Measurements from ENCODE around the gene TACR2. TPM values are rescaled to one million over a fixed set of nuclear protein-coding genes. Genes with fewer than 3 reads are reported as not detected.

The TACR2 gene
- total RNA-seq, 2 donors from 2014 or later: not detected

DNA sequence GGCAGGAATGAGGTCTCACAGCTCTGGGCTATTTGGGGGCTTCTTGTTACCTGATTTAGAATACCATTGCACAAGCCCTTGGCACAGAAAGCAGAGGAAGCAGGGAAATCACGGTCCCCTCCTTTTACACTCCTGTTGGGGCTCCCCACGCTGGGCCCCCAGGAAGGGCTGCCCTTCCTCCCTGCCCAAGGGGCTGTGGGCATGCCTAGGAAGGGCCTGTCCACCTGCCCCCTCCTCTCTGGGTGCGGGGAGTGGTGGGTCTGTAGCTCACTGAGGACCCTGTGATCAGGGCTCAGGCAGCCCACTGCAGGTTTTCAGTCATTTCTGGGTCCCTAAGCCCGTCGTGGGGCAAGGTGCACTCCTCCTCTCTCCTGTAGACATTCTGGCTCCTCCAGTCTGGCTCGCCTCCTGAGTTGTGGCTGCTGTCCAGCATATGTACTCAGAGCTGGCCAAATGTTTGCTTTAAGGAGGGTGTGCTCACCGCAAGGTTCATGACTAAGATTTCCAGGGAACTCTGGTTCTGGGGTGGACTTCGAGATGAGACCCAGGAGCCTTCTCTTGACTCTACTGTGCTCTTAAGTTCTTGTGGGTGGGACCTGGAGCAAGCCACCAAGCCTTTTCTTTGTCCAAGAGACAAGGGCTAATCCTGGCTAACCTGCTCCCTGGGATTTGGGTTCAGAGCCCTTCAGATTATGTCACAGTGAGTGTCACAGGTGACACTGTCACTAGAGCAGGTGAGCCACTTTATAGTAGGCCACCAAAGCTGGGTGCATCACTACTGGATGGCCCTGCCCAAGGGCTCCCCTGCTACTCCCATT, 56.0 kb downstream of the TACR2 start:
- no peak overlapping the region for H3K4me3 Mint-ChIP-seq
- ATAC-seq (peak in 1 of 2 donors; percentile 38), DNase-seq (ENCODE audit: low spot score) (no peak)
- H3K27ac Mint-ChIP-seq: no peak overlapping the region
- H3K27me3 Mint-ChIP-seq: no peaks in the 10 kb centered on the region
- no peaks in the 10 kb centered on the region for H3K9me3 Mint-ChIP-seq
- H3K4me1 Mint-ChIP-seq (ENCODE audit: low read depth in 2 of 2): peaks cover 32 to 34% of the 10 kb centered on the region in 2 donors
- H3K36me3 Mint-ChIP-seq: no peaks in the 10 kb centered on the region

- no peak for DNase-seq (ENCODE audit: low spot score)
- no peaks in the 10 kb centered on the region for H3K9me3 Mint-ChIP-seq
Measured at GRCh38 chr10:69359594-69359993, 57.1 kb downstream of the TACR2 start.

DNA sequence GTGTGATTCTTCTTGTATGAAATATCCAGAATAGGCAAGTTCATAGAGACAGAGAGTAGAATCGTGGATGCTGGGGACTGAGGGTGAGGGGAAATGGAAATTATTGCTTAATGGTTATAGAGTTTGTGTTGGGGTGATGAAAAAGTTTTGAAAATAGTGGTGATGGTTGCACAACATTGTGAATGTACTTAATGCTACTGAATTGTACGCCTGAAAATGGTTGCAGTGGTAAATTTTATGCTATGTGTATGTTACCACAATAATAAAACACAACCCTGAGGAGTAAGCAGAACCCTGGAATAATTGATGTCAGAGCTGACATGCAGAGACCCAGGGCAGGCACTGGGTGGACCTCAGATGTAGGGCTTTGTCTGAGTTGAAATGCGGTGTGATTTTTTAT, 57.6 kb downstream of the TACR2 start:
- Mint-ChIP-seq H3K4me3 (peak overlapping the region; percentile 34), H3K9me3 (no peaks in the 10 kb centered on the region), H3K27ac (peak overlapping the region; percentile 25 to 73), H3K27me3 (no peaks in the 10 kb centered on the region), H3K4me1 (ENCODE audit: low read depth in 2 of 2) (peaks cover 32 to 37% of the 10 kb centered on the region in 2 donors), H3K36me3 (no peaks in the 10 kb centered on the region)
- DNase-seq (ENCODE audit: low spot score) (no peak), ATAC-seq (peak; percentile 59 to 64)

More at GRCh38 chr10:69359594-69359993, 57.1 kb downstream of the TACR2 start:
- H3K27ac Mint-ChIP-seq: peak overlapping the region; percentile 25 to 73
- H3K4me3 Mint-ChIP-seq: peak overlapping the region; percentile 34
- H3K36me3 Mint-ChIP-seq: no peaks in the 10 kb centered on the region
- ATAC-seq: peak; percentile 21 to 42
- no peaks in the 10 kb centered on the region for H3K27me3 Mint-ChIP-seq
- H3K4me1 Mint-ChIP-seq (ENCODE audit: low read depth in 2 of 2): peaks cover 32 to 34% of the 10 kb centered on the region in 2 donors

DNA sequence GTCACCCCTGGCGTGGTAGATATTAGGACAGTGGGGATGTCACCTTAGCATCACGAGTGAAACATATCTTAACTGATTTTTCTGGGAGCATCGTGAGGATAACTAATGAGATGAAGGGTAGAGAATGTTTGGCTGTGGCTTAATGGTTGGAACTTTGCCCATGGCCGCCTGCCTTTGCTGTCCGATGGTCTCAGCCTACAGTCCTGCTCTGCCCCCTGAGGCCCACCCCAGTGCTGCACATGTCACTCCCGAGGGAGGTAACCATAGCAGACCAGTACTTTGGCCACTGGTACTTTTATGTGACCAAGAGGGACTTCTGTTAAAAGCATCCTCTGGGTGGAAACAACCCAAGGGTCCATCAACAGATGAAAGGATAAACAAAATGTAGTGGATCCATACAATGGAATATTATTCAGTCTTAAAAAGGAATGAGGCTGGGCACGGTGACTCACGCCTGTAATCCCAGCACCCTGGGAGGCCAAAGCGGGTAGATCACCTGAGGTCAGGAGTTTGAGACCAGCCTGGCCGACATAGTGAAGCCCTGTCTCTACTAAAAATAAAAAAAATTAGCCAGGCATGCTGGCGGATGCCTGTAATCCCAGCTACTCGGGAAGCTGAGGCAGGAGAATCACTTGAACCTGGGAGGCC, 58.4 kb downstream of the TACR2 start:
- Mint-ChIP-seq H3K27ac (peak overlapping the region; percentile 31 to 73), H3K27me3 (no peaks in the 10 kb centered on the region), H3K4me3 (no peak overlapping the region), H3K36me3 (no peaks in the 10 kb centered on the region), H3K9me3 (no peaks in the 10 kb centered on the region), H3K4me1 (ENCODE audit: low read depth in 2 of 2) (peaks cover 29 to 36% of the 10 kb centered on the region in 2 donors)
- ATAC-seq (no peak), DNase-seq (ENCODE audit: low spot score) (no peak)

DNA sequence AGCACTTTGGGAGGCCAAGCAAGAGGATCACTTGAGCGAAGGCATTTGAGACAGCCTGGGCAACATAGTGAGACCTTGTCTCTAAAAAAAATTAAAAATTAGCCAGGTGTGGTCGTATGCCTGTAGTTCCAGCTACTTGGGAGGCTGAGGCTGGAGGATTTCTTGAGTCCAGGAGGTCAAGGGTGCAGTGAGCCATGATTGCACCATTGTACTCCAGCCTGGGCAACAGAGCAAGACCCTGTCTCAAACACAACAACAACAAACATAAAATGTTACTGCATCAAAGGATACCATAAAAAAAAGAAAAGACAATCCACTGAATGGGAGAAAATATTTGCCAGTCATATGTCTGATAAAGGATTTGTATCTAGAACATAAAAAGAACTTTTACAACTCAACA, 60.5 kb downstream of the TACR2 start:
- Mint-ChIP-seq H3K27me3 (no peaks in the 10 kb centered on the region), H3K4me3 (no peak overlapping the region), H3K27ac (no peak overlapping the region), H3K9me3 (no peaks in the 10 kb centered on the region), H3K36me3 (no peaks in the 10 kb centered on the region), H3K4me1 (ENCODE audit: low read depth in 2 of 2) (peaks cover 24 to 36% of the 10 kb centered on the region in 2 donors)
- DNase-seq (ENCODE audit: low spot score) (no peak), ATAC-seq (no peak)

GRCh38 chr10:69353977-69354635, 62.6 kb downstream of the TACR2 start:
- Mint-ChIP-seq H3K9me3 (no peaks in the 10 kb centered on the region), H3K4me3 (no peak overlapping the region), H3K36me3 (no peaks in the 10 kb centered on the region), H3K4me1 (ENCODE audit: low read depth in 2 of 2) (peaks cover 11 to 24% of the 10 kb centered on the region in 2 donors), H3K27me3 (no peaks in the 10 kb centered on the region), H3K27ac (no peak overlapping the region)
- ATAC-seq: no peak
- no peak for DNase-seq (ENCODE audit: low spot score)

Other genes starting within 250 kb of the TACR2 start
- gene SUPV3L1, start 236.7 kb downstream of the TACR2 start, total RNA-seq: 10 to 100 TPM; 41.1 to 60.8 TPM
- not detected for gene HKDC1, start 196.6 kb downstream of the TACR2 start, total RNA-seq
- 100 to 1,000 TPM; 169 to 185 TPM for gene HK1, start 138.4 kb downstream of the TACR2 start, total RNA-seq
- gene TSPAN15, start 34.5 kb upstream of the TACR2 start, total RNA-seq: 1 to 10 TPM; 1.2 to 1.4 TPM
- gene NEUROG3, start 156.5 kb upstream of the TACR2 start, total RNA-seq: not detected
- gene FAM241B, start 213.3 kb upstream of the TACR2 start, total RNA-seq: 1 to 10 TPM; 1.1 to 3.0 TPM

Measured in natural killer cell treated with Interleukin-12 subunit alpha and Interleukin-12 subunit beta and Interleukin-15 and Interleukin-18, amount 100 ng/mL, for 72 hours (primary cell).